ENCODE results near the gene PEX7.

GRCh38 chr6:136863752-136864151 lies 41.4 kb downstream of the PEX7 start:
- TF ChIP-seq CTCF (IDR thresholded peaks at IDR 0.05 in 2 of 3, conservative IDR thresholded peaks at IDR 0.05 in 1 of 3; ENCODE audit: control insufficient read depth in 2 of 3, extremely low read depth in 1 of 3, insufficient read depth in 1 of 3, low read depth in 3 of 3, low read length in 3 of 3), result no peak
- TF ChIP-seq USF2 (IDR thresholded peaks at IDR 0.05; ENCODE audit: borderline replicate concordance, low read depth, low read length), result no peak
- no peak for TF ChIP-seq EGR1 (IDR thresholded peaks at IDR 0.05; ENCODE audit: borderline replicate concordance in 1 of 2, low read depth in 2 of 2, low read length in 2 of 2)
- no peak for TF ChIP-seq EP300 (IDR thresholded peaks at IDR 0.05; ENCODE audit: borderline replicate concordance in 1 of 2, control insufficient read depth in 1 of 2, low read depth in 2 of 2, low read length in 2 of 2)
- TF ChIP-seq ZBTB11 (CRISPR knock-in tag; IDR thresholded peaks at IDR 0.05), result no peak
- TF ChIP-seq BCL11A (IDR thresholded peaks at IDR 0.05; ENCODE audit: low read depth, low read length), result no peak
- TF ChIP-seq NBN (IDR thresholded peaks at IDR 0.05), result no peak
- no peak for TF ChIP-seq CHD4 (IDR thresholded peaks at IDR 0.05)
- no peak for TF ChIP-seq TAF1 (IDR thresholded peaks at IDR 0.05; ENCODE audit: borderline replicate concordance, low read depth, low read length)
